Colon (tissue), 2 donors: ENCODE results near the gene UGT1A6.

Source experiments
- FAIRE-seq: peaks from 2 replicates; lab custom pipeline; 2012; peaks lifted over from hg19 to GRCh38; lab: Jason Lieb, UNC
- donor health status: control.
- donor health status: control.

UGT1A6 gene

GRCh38 chr2:233801357-233802131 is 108.9 kb downstream of the UGT1A6 start:
- FAIRE-seq: no peak

DNA sequence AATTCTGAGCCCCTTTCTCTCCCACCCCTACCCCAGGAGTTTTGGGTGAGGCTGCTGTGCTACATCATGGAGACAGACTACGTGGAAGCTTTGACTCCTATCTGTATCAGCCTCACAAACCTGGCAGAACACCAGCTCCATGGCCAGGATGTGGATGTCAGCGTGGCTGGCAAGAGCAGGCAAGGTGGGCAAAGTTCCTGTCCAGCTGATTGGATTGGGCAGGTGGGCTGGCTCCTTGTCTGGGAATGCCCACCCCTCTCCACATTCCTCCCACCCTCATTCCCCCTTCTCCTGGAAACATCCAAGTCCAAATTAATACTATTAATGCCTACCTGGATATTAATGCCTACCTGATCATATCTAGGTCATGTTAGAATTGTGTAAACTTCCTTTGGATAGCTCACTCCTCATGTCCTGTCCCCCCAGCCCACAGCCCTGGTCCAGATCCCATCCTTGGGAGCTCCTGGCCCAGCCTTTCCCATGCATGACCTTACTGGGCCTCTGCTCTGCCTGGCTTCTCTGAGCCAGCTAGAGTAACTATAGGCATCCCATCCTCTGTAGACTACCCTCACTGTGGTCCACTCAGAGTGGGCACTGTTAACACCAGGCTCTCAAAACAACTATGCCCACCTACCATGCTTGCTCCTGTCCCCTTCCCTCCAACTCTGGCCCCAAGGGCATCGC is 109.6 kb downstream of the UGT1A6 start:
- no peak for FAIRE-seq

GRCh38 chr2:233803292-233803911 is 110.7 kb downstream of the UGT1A6 start:
- no peak for FAIRE-seq

DNA sequence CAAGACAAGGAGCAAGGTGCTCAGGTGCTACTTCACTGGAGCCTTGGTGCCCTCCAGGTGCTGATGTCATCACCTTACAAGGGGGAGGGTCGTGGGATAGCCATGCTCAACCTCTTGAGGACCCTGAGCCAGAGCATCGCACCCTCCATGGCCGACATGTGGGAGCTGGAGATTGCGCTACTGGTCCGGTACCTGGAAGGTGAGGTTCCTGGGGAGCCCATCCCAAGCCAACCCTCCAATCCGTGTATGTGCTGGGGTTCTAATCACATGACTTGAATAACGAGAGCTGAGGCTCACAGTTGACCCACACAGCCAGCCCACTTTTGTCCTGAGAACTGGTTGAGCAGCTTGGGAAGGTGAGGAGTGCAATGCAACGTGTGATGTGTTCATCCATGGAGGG is 111.3 kb downstream of the UGT1A6 start:
- no peak for FAIRE-seq

- no peak for FAIRE-seq
Observed at GRCh38 chr2:233807215-233807865, 114.7 kb downstream of the UGT1A6 start.

DNA sequence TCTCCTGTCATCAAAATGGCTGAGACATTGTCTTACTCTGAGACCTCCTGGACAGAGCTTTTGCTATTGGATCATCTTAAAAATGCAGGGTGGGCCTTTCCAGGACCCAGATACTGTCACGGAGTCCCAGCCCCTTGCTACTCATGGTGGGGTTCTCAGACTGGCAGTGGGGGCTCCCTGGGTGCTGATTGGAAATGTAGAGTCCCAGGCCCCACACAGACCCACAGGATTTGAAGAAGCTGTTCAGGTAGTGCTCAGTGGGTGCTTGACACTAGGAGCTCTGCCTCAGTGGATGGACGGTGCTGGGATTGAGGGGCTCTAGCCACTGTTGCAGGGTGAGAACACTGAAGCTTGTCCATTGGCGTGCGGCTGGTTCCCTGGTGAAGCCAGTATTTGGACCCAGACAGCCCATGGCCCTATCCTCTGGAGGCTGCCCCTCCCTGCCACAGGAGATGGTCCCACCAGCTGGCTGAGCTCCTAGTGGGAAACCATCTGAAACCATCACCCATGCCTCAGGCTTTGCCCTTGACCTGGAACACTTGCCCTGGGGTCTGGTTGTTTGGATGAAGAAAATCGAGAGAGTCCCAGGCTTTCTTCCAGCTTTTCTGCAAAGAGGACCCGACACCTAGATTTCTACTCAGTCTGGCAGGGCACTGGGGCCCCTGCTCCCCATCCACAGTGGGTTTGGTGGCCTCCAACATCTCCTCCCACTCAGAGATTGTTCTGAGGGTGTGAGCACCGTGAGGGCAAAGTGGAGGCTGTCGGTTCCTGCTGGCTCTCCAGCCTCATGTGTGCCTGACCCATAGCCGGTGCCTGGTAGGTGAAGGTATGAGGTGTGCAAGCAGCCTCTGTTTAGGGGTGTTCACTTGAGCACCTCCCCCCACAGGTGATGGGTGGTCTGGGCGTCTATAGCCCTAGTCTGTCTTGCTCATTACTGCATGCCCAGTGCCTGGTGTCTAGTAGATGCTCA is 115.6 kb downstream of the UGT1A6 start:
- FAIRE-seq: no peak

DNA sequence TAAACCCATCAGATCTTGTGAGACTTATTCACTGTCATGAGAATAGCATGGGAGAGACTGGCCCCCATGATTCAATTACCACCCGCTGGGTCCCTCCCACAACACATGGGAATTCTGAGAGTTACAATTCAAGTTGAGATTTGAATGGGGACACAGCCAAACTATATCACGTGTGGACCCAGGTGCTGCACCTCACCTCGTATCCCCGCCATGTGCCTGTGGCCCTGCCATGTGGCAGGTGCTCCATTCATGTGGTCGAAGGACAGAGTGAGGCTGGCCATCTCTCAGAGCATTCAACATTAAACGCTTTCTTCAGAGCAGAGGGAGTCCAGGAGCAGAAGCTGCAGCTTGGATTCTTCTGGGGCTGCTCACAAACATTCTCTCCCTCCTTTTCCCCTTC is 117.7 kb downstream of the UGT1A6 start:
- no peak for FAIRE-seq

- no peak for FAIRE-seq
Observed at GRCh38 chr2:233811087-233811486, 118.4 kb downstream of the UGT1A6 start.

DNA sequence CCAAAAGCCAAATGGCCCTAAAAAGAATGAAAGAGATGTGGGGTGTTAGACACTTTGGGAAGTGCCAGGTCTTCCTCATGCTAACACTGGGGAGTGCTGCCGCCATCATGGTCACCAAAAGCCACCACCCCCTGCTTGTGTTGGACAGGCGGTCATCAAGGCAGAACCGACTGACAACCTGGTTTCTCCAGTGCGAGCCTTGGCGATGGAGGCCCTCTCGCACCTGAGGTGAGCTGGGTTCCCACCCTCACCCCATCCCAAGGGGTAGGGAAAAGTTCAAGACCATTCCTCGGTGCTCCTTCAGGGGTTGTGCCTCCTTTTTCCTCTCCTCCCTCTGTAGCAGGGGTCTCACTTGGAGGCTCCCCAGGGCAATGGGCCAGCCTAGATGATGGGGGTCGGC is 119.0 kb downstream of the UGT1A6 start:
- FAIRE-seq: no peak

GRCh38 chr2:233813236-233814055 is 120.8 kb downstream of the UGT1A6 start:
- FAIRE-seq: no peak

DNA sequence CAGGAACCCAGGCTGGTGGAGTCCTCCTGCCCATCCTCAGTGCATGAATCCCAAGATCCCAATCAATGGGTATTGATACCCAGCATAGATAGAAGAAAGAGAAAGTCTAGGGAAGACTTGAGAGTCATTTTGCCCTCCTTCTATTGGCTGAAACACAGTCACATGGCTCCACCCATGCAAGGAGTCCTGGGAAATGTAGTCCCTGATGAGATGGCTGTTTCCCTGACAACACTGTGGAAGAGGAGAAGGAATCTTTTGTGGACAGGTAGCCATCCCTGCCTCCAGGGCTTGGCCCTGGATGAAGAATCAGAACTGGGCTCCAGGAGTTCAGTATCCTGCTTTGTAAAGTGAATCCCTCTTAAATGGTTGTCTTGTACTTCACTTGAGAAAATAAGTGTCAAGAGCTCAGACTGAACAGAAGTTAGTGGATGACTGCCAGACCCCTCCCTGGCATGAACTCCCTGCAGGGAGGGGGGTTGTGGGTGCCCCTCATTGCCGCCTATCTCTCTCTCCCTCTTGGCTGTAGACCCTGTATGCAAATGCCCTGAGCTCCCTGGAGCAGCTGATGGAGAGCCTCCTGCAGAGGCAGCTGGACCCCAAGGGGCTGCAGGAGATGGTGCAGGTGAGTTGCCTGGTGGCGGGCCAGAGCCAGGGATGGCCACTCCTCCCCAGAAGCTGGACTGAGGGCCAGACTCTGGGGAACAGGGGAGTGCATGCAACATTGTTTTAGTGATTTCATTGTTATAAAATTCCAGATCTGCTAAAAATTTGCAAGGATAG is 121.6 kb downstream of the UGT1A6 start:
- FAIRE-seq: no peak

DNA sequence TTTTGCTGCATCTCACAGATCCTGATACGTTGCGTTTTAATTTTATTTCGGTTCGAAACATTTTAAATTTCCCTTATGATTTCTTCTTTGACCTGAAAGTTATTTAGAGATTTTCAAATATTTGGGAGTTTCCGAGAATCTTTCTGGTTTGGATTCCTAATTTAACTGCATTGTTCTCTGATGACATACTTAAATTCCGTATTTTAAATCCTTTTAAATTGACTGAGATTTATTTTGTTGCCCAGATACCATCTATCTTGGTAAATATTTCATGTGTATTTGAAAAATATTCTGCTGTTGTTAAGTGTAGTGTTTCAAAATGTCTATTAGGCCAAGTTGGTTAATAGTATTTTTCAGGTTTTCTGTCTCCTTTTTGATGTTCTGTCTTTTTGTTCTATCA is 123.2 kb downstream of the UGT1A6 start:
- no peak for FAIRE-seq

- FAIRE-seq: no peak
Observed at GRCh38 chr2:233816334-233816733, 123.6 kb downstream of the UGT1A6 start.

GRCh38 chr2:233816771-233817170 is 124.1 kb downstream of the UGT1A6 start:
- no peak for FAIRE-seq

GRCh38 chr2:233817361-233817911 is 124.7 kb downstream of the UGT1A6 start:
- FAIRE-seq: no peak

GRCh38 chr2:233817995-233818638 is 125.4 kb downstream of the UGT1A6 start:
- FAIRE-seq: no peak

DNA sequence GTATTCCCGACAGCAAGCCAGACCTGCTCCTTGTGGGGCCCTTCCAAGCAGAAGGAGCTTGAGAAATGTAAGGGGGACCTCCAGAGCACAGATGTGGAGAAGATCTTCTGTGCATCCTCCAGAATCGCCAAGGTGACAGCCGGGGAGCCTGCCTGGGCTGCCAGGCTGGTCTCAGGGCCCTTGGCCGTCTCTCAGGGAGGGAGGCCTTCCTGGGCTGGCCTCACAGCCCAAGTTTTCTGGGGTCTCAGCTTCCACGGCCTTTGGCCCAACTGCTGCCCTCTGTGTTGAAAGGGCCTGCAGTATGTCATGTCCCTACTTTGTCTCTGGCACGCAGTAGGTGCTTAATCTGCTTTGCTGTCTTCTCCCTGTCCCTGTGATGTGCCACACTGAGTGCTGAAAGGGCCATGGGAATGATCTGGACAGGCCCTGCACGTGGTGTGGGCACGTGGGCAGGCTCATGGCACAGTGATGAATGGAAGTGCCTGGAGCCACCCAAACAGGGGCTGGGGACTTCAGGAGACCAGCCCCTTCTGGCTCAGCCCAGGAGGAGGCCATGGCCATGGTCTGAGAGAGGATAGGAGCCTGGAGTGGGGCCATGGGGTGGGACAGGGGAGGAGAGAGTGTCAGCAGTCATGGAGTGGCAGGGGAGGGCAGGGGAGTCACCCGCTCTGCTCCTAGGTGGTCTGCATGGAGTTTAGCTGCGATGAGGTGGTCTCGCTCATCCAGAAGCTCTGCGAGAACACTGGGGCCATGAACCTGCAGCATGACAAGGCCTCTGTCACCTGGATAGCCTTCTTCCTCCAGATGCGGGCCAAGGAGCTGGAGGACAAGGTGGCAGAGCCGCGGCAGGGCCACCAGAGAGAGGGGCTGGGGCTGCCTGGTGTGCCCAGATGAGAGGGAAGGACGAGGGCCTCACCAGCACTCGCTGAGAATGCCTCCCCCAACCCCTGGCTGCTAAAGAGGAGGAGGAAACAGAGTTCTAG is 126.2 kb downstream of the UGT1A6 start:
- no peak for FAIRE-seq
